Islet of Langerhans (tissue), 1 donor: ENCODE data around the gene FAM20C.

Experiments used
- FAIRE-seq: peaks from one replicate; lab custom pipeline; 2011; peaks lifted over from hg19 to GRCh38; lab: Jason Lieb, UNC

Gene FAM20C

GRCh38 chr7:209906-210305, 17.5 kb downstream of the FAM20C start:
- FAIRE-seq, result no peak

GRCh38 chr7:210401-210925, 18.1 kb downstream of the FAM20C start:
- FAIRE-seq, result no peak

- no peak for FAIRE-seq
Observed at GRCh38 chr7:211033-211714, 18.8 kb downstream of the FAM20C start.

GRCh38 chr7:211715-212058, 19.3 kb downstream of the FAM20C start:
- FAIRE-seq, result no peak

GRCh38 chr7:212754-213153, 20.4 kb downstream of the FAM20C start:
- FAIRE-seq, result no peak

GRCh38 chr7:213324-213993, 21.1 kb downstream of the FAM20C start:
- no peak for FAIRE-seq

- no peak for FAIRE-seq
Observed at GRCh38 chr7:214410-215212, 22.2 kb downstream of the FAM20C start.

GRCh38 chr7:216360-217300, 24.3 kb downstream of the FAM20C start:
- no peak for FAIRE-seq

- FAIRE-seq, result no peak
Observed at GRCh38 chr7:217781-218180, 25.4 kb downstream of the FAM20C start.

- FAIRE-seq, result no peak
Observed at GRCh38 chr7:218316-218715, 25.9 kb downstream of the FAM20C start.

GRCh38 chr7:218896-219580, 26.7 kb downstream of the FAM20C start:
- FAIRE-seq, result no peak

GRCh38 chr7:219581-220150, 27.3 kb downstream of the FAM20C start:
- no peak for FAIRE-seq

GRCh38 chr7:220151-220841, 27.9 kb downstream of the FAM20C start:
- FAIRE-seq, result no peak

- FAIRE-seq, result no peak
Observed at GRCh38 chr7:221978-222715, 29.8 kb downstream of the FAM20C start.

GRCh38 chr7:222716-223041, 30.3 kb downstream of the FAM20C start:
- FAIRE-seq, result no peak

GRCh38 chr7:223118-223800, 30.9 kb downstream of the FAM20C start:
- FAIRE-seq, result no peak

- no peak for FAIRE-seq
Observed at GRCh38 chr7:223861-224260, 31.5 kb downstream of the FAM20C start.

GRCh38 chr7:226281-226895, 34.0 kb downstream of the FAM20C start:
- no peak for FAIRE-seq

GRCh38 chr7:227926-228325, 35.6 kb downstream of the FAM20C start:
- FAIRE-seq, result no peak
